GM21515 (cell line): ENCODE data around the gene YBX3.

Experiments
- ATAC-seq: cut with Tn5 transposase; IDR thresholded peaks from one replicate; pipeline ENCODE4 v1.9.1; 2021; ENCODE audit not compliant: unreplicated experiment

YBX3 gene

GRCh38 chr12:10722502-10722904, 620 bp downstream of the YBX3 start:
- ATAC-seq: peak; percentile 49

- peak; percentile 43 for ATAC-seq
These were observed 1.2 kb downstream of the YBX3 start for GRCh38 chr12:10721651-10722501.

GRCh38 chr12:10720974-10721650, 2.0 kb downstream of the YBX3 start:
- no peak for ATAC-seq

GRCh38 chr12:10719482-10719881, 3.6 kb downstream of the YBX3 start:
- no peak for ATAC-seq

- no peak for ATAC-seq
These were observed 4.8 kb downstream of the YBX3 start for GRCh38 chr12:10718279-10718821.

GRCh38 chr12:10717410-10717809, 5.7 kb downstream of the YBX3 start:
- ATAC-seq: no peak

GRCh38 chr12:10716704-10717315, 6.3 kb downstream of the YBX3 start:
- no peak for ATAC-seq

GRCh38 chr12:10716277-10716676, 6.8 kb downstream of the YBX3 start:
- ATAC-seq: no peak

- ATAC-seq: no peak
These were observed 7.6 kb downstream of the YBX3 start for GRCh38 chr12:10715491-10715890.

GRCh38 chr12:10709808-10710207, 13.3 kb downstream of the YBX3 start:
- ATAC-seq: no peak

- no peak for ATAC-seq
These were observed 14.3 kb downstream of the YBX3 start for GRCh38 chr12:10708862-10709261.

GRCh38 chr12:10705655-10706054, 17.5 kb downstream of the YBX3 start:
- ATAC-seq: no peak

GRCh38 chr12:10701843-10702242, 21.3 kb downstream of the YBX3 start:
- no peak for ATAC-seq

- ATAC-seq: no peak
These were observed 21.9 kb downstream of the YBX3 start for GRCh38 chr12:10701131-10701681.

GRCh38 chr12:10700581-10700980, 22.5 kb downstream of the YBX3 start:
- ATAC-seq: no peak

GRCh38 chr12:10697862-10698261, 25.3 kb downstream of the YBX3 start:
- ATAC-seq: no peak

GRCh38 chr12:10697156-10697555, 26.0 kb downstream of the YBX3 start:
- no peak for ATAC-seq

- no peak for ATAC-seq
These were observed 32.2 kb downstream of the YBX3 start for GRCh38 chr12:10690906-10691305.

GRCh38 chr12:10689146-10689545, 34.0 kb downstream of the YBX3 start:
- ATAC-seq: no peak

GRCh38 chr12:10688042-10688441, 35.1 kb downstream of the YBX3 start:
- ATAC-seq: no peak

GRCh38 chr12:10673659-10674384, 49.3 kb downstream of the YBX3 start, which contains the start of gene STYK1:
Gene STYK1, minus strand, starts transcription at chr12:10674052. Its CDS starts 39,434 bp downstream, at chr12:10634618.
- ATAC-seq: no peak
